GM18907 (cell line): Measurements from ENCODE around the gene KRTAP22-1.

ENCODE experiments used
- ATAC-seq: cut with Tn5 transposase; IDR thresholded peaks from one replicate; pipeline ENCODE4 v1.9.1; 2021; ENCODE audit warnings: mild to moderate bottlenecking, moderate library complexity; ENCODE audit not compliant: unreplicated experiment

Gene KRTAP22-1

DNA sequence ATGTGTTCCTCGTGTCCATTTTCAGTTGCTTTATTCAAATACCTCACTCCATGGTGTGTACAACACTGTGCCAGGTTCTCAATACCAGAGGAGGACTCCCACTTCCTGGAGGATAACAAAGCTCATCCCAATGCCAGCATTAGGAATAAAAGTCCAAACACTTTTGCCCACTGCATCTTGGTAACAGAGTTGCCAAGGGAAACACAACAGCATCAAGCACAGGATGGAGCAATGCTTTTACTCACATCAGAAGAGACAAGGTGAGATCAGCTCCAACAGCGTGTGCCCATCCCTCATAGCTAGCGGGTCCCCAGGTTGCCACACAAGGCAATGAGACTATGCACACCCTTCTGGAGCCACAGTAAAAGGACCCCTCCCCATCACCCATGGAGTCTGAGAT, 22.5 kb downstream of the KRTAP22-1 start:
- no peak for ATAC-seq

DNA sequence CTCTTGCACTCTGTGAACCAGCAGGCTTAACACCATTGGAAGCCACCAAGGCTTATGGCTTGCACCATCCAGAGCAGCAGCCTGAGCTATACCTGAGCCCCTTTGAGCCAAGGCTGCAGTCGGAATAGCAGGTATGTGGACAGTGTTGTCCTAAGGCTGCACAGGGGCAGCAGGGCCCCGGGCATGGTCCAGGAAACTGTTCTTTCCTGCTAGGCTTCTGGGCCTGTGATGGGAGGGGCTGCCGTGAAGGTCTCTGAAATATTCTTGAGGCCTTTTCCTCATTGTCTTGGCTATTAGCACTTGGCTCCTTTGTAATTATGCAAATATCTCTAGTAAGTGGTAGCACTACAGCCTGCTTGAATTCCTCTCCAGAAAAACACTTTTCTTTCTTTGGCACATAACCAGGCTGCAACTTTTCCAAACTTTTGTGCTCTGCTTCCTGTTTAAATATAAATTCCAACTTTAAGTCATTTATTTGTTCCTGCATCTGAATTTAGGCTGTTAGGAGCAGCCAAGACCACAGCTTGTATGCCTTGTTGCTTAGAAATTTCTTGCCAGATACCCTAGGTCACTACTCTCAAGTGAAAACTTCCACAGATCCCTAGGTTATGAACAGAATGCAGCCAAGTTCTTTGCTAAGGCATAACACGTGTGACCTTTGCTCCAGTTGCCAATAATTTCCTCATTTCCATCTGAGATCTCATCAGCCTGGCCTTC, 24.7 kb downstream of the KRTAP22-1 start:
- no peak for ATAC-seq

DNA sequence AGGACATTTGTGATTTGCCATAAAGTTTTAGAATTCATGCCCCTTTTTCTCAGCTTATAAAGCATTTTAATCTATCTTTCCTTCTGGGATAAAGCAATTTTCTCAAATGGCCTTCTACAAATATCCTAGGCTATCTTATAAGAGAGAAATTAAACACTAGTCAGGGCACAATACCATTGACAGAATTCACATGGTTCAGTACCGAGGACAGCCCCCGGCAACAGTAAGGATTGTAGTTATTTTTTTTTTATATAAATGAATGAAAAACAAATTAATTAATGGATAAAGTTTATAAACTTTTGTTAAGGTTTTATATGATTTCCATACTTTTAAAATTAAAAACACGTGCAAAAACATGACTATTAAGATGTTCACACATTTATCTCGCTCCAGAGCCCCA, 27.2 kb downstream of the KRTAP22-1 start:
- ATAC-seq = no peak

DNA sequence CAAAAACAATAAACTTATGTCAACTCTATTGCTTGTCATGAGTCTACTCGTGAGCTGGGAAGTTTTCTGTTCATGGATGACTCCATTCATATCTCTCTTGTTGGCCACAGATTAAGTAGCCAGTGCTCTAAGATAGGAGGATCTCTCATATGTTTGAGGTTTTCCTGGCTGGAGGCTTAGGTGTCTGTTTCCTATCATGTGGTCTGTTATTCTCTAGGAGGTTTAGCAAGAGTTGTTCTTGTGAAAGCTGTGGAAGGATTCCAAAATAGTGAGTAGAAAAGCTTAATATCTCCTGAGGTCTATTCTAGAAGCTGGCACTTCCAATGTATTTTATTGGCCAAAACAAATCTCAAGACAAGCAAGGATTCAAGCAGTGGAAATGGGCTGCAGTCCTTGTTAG, 28.3 kb downstream of the KRTAP22-1 start:
- ATAC-seq = no peak

DNA sequence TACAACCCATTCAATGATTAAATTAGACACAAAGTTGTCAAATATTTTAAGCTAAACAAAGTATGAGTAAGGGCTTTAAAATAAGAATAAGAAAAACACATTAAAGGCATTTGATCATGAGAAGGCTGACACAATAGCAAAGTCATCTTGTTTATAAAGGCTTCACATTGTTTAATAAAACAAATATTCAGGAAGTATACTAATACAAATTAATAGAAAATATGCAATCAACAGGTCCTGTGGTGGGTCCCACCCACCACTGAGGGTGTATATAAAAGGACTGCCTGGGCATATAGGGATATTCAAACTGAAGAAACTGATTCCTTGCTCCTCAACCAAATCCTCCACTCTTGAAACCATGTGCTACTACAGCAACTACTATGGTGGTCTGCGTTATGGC, 34.0 kb downstream of the KRTAP22-1 start, which contains the start of gene KRTAP20-2:
Gene KRTAP20-2 (plus strand): TSS at position 301 of the 400 bp plus-strand sequence. CDS start 58 bp downstream, at position 359.
- ATAC-seq = no peak

DNA sequence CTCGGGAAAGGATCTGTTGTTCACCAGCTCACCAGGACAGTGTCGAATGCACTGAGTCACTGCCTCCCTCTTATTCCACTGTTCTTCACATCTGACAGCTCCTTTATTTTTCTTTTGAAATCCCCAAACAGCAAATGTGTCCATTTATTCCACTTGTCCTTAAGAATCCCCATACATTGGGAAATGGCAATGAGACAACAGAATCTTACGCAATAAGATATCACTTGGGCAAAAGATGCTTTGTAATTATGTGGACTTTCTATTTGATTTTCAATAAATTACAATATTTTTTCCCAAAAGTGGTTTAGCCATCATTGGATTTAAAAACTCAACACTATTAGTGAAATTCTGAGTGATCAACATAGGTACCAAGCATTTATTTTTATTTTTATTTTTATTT, 37.8 kb downstream of the KRTAP22-1 start:
- no peak for ATAC-seq

DNA sequence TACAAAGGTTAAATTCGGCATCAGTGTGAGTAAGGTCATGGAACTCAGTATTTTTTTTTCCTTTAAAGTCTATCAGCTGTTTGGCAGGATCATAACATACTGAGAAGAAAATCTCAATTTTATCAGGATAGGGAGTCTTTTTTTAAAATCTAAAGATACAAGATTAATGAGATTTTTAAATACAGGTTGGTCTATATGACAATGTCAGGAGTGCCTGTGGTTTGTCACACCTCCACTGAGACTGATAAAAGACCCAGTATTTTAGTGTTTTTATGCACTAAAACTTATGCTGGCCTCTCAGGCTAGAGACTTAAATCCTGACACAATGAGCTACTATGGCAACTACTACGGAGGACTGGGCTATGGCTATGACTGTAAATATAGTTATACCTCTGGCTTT, 41.7 kb downstream of the KRTAP22-1 start, which contains the start of gene KRTAP20-3:
Gene KRTAP20-3 (plus strand): TSS at position 301 of the 400 bp plus-strand sequence.
- no peak for ATAC-seq

DNA sequence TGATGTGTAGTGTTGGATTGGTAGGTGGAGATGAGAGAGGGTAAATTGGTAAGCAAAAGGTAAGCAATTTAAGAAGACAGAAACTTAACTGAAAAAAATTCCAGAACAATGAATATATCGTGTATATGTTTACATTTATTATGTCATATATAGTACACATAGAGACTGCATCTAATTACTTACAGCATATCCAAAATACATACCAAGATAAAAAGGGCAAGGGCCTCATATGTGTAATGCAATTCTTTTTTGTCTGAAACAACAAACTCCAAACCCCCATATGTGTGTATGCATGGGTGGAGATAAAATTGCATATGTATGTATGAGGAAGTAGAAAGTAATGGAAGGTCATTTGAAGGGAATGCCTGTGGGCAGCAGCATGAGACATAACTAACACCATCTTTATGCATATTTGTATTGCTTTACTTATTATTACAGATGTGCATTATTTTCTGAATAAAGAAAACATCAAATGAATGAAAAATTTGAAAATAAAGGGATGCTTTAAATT, 46.1 kb downstream of the KRTAP22-1 start:
- no peak for ATAC-seq
